Neural progenitor cell (in vitro differentiated cells): ENCODE results near the gene LIMK2.

Experiments
- CTCF ChIP-seq: fragments of 200-600 bp; sonication (generic); IDR thresholded peaks from 2 replicates; pipeline ENCODE4 v1.5.1; 2017; ENCODE audit warnings: antibody characterized with exemption, mild to moderate bottlenecking
- EZH2 ChIP-seq: fragments of 200-600 bp; sonication (generic); IDR thresholded peaks from 2 replicates; pipeline ENCODE4 v1.6.1; 2017; ENCODE audit warnings: antibody characterized with exemption, mild to moderate bottlenecking, moderate library complexity

GRCh38 chr22:31277741-31278140, 65.6 kb downstream of the LIMK2 start:
- TF ChIP-seq CTCF (no peak), EZH2 (no peak)
